HUES64 (cell line): ENCODE data around the gene USP2.
"Not testable (repeated sequence)": the region's sequence is repeated elsewhere in the genome, so short reads cannot be mapped to it uniquely, and the experiment has no call there.

Source experiments
- H3K27ac ChIP-seq: 2 replicates; pipeline ENCODE4 v1.7.0; 2013; ENCODE audit warnings: low read depth, low read length, inconsistent platforms
- H3K27me3 ChIP-seq: 2 replicates; pipeline ENCODE4 v1.6.1; 2013; ENCODE audit warnings: mild to moderate bottlenecking, low read length; ENCODE audit not compliant: insufficient read depth
- H3K36me3 ChIP-seq: 2 replicates; pipeline ENCODE4 v1.6.1; 2013; ENCODE audit warnings: mild to moderate bottlenecking, low read length; ENCODE audit not compliant: insufficient read depth
- H3K4me1 ChIP-seq: 2 replicates; pipeline ENCODE4 v1.6.1; 2013; ENCODE audit warnings: mild to moderate bottlenecking, low read length, moderate library complexity; ENCODE audit not compliant: insufficient read depth
- H3K4me3 ChIP-seq: 2 replicates; pipeline ENCODE4 v1.5.1; 2013; ENCODE audit warnings: mild to moderate bottlenecking, low read length, moderate library complexity
- H3K9ac ChIP-seq: 2 replicates; pipeline ENCODE4 v1.6.1; 2013; ENCODE audit warnings: mild to moderate bottlenecking, low read depth, low read length
- H3K9me3 ChIP-seq: 2 replicates; pipeline ENCODE4 v1.6.1; 2013; ENCODE audit warnings: low read depth, low read length; ENCODE audit not compliant: insufficient read depth
- WGBS: fragments of 150-250, 120-280 bp; methylation state at CpG from one replicate; pipeline ENCODE4 v1.1.7; 2013; ENCODE audit warnings: missing lambda C conversion rate; 5-methylcytosine and 5-hydroxymethylcytosine counted together

The USP2 gene

GRCh38 chr11:119388103-119388502 lies 6.6 kb upstream of the USP2 start:
- Histone ChIP-seq H3K9ac (no peak overlapping the region), H3K4me1 (no peaks in the 10 kb centered on the region), H3K27me3 (no peaks in the 10 kb centered on the region), H3K36me3 (no peaks in the 10 kb centered on the region), H3K27ac (no peak overlapping the region), H3K4me3 (no peak overlapping the region), H3K9me3 (no peaks in the 10 kb centered on the region)
- WGBS: 85% methylated on average over 7 of the region's 7 CpGs

- H3K4me3 ChIP-seq: no peak overlapping the region
- H3K4me1 ChIP-seq: peaks cover 14% of the 10 kb centered on the region
- no peak overlapping the region for H3K27ac ChIP-seq
- WGBS: 90% methylated on average over 2 of the region's 2 CpGs
- no peaks in the 10 kb centered on the region for H3K9me3 ChIP-seq
- H3K36me3 ChIP-seq: no peaks in the 10 kb centered on the region
- no peak overlapping the region for H3K9ac ChIP-seq
- H3K27me3 ChIP-seq: peaks cover 11% of the 10 kb centered on the region
Observed at GRCh38 chr11:119384332-119384731, 2.8 kb upstream of the USP2 start.

GRCh38 chr11:119382513-119382912 lies 1.0 kb upstream of the USP2 start:
- H3K4me3 ChIP-seq: peak overlapping the region; percentile 66
- peaks cover 13% of the 10 kb centered on the region for H3K27me3 ChIP-seq
- not testable (repeated sequence) for H3K36me3 ChIP-seq, H3K9me3 ChIP-seq, H3K27ac ChIP-seq, H3K9ac ChIP-seq
- WGBS: 93% methylated on average over 14 of the region's 14 CpGs
- H3K4me1 ChIP-seq: peaks cover 31% of the 10 kb centered on the region

- Histone ChIP-seq H3K9ac (peak overlapping the region; percentile 67), H3K4me3 (peak overlapping the region; percentile 66), H3K27ac (no peak overlapping the region), H3K9me3 (no peaks in the 10 kb centered on the region), H3K27me3 (peaks cover 13% of the 10 kb centered on the region), H3K36me3 (no peaks in the 10 kb centered on the region), H3K4me1 (peaks cover 35% of the 10 kb centered on the region)
- WGBS: 20% methylated on average over 9 of the region's 9 CpGs
Observed at GRCh38 chr11:119382101-119382500, 611 bp upstream of the USP2 start.

GRCh38 chr11:119380827-119381180 lies 686 bp downstream of the USP2 start:
- WGBS: 5% methylated on average over 10 of the region's 10 CpGs
- Histone ChIP-seq H3K4me1 (peaks cover 43% of the 10 kb centered on the region), H3K9me3 (no peaks in the 10 kb centered on the region), H3K27me3 (peaks cover 13% of the 10 kb centered on the region), H3K9ac (no peak overlapping the region), H3K4me3 (peak overlapping the region; percentile 66), H3K27ac (no peak overlapping the region), H3K36me3 (no peaks in the 10 kb centered on the region)

GRCh38 chr11:119380160-119380826 lies 1.2 kb downstream of the USP2 start:
- Histone ChIP-seq H3K27me3 (peaks cover 13% of the 10 kb centered on the region), H3K27ac (no peak overlapping the region), H3K9ac (no peak overlapping the region), H3K4me1 (peaks cover 47% of the 10 kb centered on the region), H3K36me3 (no peaks in the 10 kb centered on the region), H3K9me3 (no peaks in the 10 kb centered on the region), H3K4me3 (peak overlapping the region; percentile 66)
- 74% methylated on average over 13 of the region's 13 CpGs for WGBS

GRCh38 chr11:119378851-119379465 lies 2.5 kb downstream of the USP2 start:
- H3K9ac ChIP-seq: no peak overlapping the region
- H3K36me3 ChIP-seq: no peaks in the 10 kb centered on the region
- peaks cover 13% of the 10 kb centered on the region for H3K27me3 ChIP-seq
- peaks cover 57% of the 10 kb centered on the region for H3K4me1 ChIP-seq
- H3K27ac ChIP-seq: peak overlapping the region; percentile 78; the same call in 1 of the 2 replicates
- 32% methylated on average over 10 of the region's 10 CpGs for WGBS
- no peaks in the 10 kb centered on the region for H3K9me3 ChIP-seq
- peak overlapping the region; percentile 13; the same call in 1 of the 2 replicates for H3K4me3 ChIP-seq

GRCh38 chr11:119377961-119378667 lies 3.4 kb downstream of the USP2 start:
- Histone ChIP-seq H3K27ac (peak overlapping the region; percentile 37; the same call in 1 of the 2 replicates), H3K36me3 (no peaks in the 10 kb centered on the region), H3K4me1 (peaks cover 57% of the 10 kb centered on the region), H3K9me3 (no peaks in the 10 kb centered on the region), H3K4me3 (peak overlapping the region; percentile 13; the same call in 1 of the 2 replicates), H3K9ac (no peak overlapping the region), H3K27me3 (peaks cover 13% of the 10 kb centered on the region)
- 45% methylated on average over 5 of the region's 6 CpGs for WGBS

GRCh38 chr11:119377112-119377901 lies 4.2 kb downstream of the USP2 start:
- H3K9me3 ChIP-seq: no peaks in the 10 kb centered on the region
- no peak overlapping the region for H3K9ac ChIP-seq
- H3K27ac ChIP-seq: peak overlapping the region; percentile 37; the same call in 1 of the 2 replicates
- peaks cover 13% of the 10 kb centered on the region for H3K27me3 ChIP-seq
- H3K36me3 ChIP-seq: no peaks in the 10 kb centered on the region
- 72% methylated on average over 12 of the region's 12 CpGs for WGBS
- H3K4me1 ChIP-seq: peaks cover 57% of the 10 kb centered on the region
- no peak overlapping the region for H3K4me3 ChIP-seq

GRCh38 chr11:119376197-119376847 lies 5.2 kb downstream of the USP2 start:
- no peaks in the 10 kb centered on the region for H3K36me3 ChIP-seq
- H3K4me1 ChIP-seq: peaks cover 55% of the 10 kb centered on the region
- 82% methylated on average over 11 of the region's 11 CpGs for WGBS
- H3K9ac ChIP-seq: no peak overlapping the region
- H3K4me3 ChIP-seq: no peak overlapping the region
- H3K9me3 ChIP-seq: no peaks in the 10 kb centered on the region
- H3K27ac ChIP-seq: no peak overlapping the region
- H3K27me3 ChIP-seq: peaks cover 13% of the 10 kb centered on the region
